Fibroblast of skin of scalp (primary cell): ENCODE data around the gene OR4D11. TPM values are rescaled to one million over a fixed set of nuclear protein-coding genes. Genes with fewer than 3 reads are reported as not detected.
"Not testable (repeated sequence)": the region's sequence is repeated elsewhere in the genome, so short reads cannot be mapped to it uniquely, and the experiment has no call there.

Source experiments
- DNase-seq: peaks from one replicate; pipeline ENCODE4 v3.0.0-alpha.2; 2013
- polyA plus RNA-seq, 2 experiments: library from polyadenylated mRNA; unstranded; fragments of 120-200 nt; gene quantifications; one replicate each; pipeline ENCODE4 v1.2.1, GENCODE V29; 2013; ENCODE audit not compliant: insufficient read length in 2 of 2

Gene OR4D11
- not detected for polyA plus RNA-seq (2013, experiment 1 of 2; ENCODE audit: insufficient read length)
- not detected for polyA plus RNA-seq (2013, experiment 2 of 2; ENCODE audit: insufficient read length)

DNA sequence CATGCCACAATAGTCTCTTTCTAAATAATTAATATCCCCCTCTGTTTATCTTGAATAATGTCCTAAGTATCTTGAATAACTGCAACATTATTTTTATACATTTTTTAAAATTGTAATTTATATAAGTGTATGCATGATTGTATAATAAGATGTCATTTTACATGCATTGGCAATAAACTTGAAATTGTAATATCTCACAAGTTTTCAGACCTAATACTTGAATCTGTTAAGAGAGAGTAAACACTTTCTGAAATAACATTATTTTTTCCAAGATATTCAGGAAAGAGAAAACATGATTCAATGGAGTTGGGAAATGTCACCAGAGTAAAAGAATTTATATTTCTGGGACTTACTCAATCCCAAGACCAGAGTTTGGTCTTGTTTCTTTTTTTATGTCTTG lies at the start of gene OR4D11:
Gene OR4D11 (plus strand): TSS at position 301 of the 400 bp plus-strand sequence. CDS start 0 bp downstream, at position 301.
- DNase-seq = no peak

DNA sequence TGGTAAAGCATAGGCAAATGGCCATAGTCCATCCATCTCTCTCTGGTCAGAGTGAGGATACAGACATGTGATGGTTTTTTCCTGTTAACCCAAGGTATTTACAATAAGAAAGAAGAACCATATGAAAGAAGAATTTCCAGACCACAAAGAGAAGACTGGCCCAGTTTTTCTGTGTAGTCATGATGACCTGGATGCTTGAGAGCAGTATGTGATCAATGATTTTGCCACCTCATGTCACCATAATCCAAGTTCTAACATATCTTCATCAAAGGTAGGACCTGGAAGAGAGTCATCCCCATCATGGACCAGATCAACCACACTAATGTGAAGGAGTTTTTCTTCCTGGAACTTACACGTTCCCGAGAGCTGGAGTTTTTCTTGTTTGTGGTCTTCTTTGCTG lies 46.7 kb upstream of the OR4D11 start, which contains the start of gene OR4D6:
Gene OR4D6 (plus strand): TSS at position 301 of the 400 bp plus-strand sequence. CDS start 0 bp downstream, at position 301.
- no peak for DNase-seq

DNA sequence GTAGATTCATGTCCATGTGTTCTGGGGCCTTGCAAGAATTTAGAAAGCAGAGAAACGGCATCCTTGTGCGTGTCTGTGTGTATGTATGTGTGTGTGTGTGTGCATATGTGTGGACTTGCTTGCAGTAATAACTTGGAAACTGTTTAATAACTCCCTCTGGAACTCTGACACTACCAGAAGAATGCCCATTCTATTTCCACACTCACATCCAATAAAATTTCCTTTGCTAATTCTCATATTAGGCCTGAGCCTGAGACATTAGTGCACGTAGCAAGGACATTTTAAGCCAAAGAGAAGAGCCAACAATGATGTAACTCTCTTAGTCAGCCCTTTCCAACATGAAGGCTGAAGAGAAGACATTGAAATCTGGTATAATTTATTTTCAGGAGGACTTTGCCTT lies 43.5 kb upstream of the OR4D11 start:
- no peak for DNase-seq

DNA sequence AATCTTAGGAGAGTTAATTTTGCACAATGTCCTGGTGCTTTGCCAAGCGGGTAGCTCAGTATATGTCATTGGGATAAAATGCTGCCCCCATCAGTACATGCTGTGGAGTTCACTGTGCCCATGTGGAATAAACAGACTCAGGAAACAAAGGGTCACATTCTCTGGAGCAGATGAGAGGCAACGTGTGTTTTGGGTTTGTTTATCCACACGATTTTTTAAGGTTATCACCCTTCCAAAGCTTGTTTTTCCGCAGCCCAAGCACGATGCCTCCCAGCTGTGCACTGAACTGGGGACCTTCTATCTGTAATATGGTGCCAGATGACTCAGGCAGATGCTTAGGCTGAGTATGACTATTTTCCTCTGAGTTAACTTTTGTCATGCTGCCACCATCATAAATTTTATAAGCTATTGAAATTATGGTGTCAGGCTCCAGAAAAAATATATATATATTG lies 40.2 kb upstream of the OR4D11 start:
- no peak for DNase-seq

DNA sequence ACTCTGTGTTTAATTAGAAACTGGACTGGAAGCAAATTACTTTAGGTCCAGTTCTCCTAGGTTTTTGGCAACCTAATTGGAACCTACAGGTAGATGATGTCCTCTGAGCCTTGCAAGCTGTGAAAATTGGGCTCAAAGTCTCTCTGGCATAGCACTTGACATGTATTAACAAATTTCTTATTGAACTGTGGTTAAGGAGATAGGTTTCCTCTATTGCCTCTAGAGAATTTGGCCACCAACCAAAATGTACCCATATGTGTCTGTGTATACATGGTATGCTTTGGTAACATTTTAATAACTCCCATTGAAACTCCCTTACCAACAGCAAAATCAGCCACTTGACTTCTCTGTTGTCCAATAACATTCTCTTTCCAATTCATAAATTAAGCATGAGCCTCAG lies 30.4 kb upstream of the OR4D11 start, which contains the start of gene OR4D10:
Gene OR4D10 (plus strand): TSS at position 301 of the 400 bp plus-strand sequence. CDS start 4,115 bp downstream, outside the sequence.
- DNase-seq = no peak

DNA sequence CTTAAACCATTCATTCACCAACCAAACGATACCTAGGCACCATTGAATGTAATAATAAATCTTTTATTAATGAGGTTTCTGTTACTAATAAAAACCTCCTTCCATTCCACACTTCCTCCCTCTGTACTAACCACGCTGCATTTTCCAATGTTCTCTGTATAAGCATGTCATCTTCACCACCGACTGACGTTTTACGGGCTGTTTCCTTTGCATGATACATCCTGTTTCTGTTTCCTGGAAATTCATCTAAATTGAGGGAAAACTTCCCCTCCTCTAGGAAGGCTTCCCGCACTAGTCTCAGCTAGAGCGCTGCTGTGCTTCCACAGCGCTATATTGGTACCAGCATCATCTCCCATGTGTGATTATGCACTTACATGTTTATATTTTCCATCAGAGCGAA lies 28.2 kb upstream of the OR4D11 start:
- no peak for DNase-seq

DNA sequence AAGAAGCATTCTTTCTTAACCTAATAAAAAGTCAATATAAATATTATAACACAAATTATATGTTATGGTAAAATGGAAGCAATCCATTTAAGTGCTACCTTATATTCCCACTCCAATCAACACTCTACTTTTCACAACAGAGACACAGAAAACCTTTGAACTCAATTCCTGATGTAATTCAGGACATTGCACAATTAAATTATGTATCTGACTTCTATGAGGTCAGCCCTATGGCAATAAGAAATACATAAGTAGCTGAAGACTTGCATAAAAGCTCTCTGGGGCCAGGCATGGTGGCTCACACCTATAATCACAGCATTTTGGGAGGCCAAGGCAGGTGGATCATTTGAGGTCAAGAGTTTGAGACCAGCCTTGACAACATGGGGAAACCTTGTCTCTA lies 23.5 kb upstream of the OR4D11 start:
- DNase-seq = no peak

DNA sequence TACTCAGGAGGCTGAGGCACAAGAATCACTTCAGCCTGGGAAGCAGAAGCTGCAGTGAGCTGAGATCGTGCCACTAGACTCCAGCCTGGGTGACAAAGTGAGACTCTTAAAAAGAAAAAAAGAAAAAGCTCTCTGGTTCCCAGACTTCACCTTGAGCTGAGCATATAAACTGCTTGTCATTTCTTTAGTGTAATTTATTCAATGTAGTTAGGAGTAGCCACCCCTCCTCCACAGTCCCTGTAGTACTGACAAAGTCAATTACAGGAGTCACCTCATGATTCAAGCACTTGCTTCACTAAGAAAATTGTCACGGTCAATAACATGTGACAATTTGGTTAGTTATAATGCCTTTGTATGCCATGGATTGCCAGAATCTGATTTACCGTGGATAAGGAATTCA lies 23.0 kb upstream of the OR4D11 start:
- no peak for DNase-seq

DNA sequence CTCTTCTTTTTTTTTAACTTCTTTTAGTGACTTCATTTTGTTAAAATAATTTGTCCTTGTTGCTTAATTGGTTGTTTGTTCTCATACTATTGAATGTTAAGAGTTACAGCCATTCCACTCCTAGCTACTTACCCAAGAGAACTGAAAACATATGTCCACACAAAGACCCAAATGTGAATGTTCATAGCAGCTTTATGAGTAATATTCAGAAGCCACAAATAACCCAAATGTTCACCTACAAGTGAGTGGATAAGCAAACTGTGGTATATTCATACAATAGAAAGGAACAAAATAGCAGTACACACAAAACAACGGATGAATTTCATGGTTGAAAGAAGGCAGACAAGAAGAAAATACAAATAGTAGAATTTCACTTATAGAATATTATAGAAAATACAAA lies 1.4 kb upstream of the OR4D11 start:
- DNase-seq = no peak

DNA sequence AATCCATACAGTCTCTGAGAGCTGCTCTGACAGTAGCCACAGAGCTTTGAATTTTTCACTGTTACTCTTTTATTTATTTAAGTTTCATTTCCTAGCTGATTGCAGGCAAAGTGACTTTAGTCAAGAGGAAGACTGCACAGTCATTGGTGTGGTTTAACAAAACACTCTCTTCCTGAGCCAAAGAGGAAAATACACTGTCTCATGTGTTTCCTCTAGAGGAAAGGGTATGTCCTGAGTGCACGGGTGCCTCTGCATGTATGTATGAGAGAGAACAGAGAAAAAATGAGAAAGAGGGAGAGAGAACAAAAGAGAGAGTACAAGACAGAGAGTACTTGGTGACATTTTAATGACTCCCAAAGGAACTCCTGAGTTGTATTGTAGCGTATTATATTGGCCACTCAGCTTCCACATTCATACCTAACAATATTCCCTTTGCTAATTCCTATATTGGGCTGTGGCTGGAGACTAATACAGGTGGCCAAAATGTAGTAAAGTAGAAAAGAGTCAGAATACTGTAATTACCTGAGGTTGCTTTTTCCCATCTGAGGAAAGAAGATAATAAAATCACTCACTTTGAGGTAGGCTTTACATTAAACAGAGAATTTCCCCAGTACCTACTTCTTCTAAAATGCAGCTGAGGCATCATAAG lies 7.7 kb downstream of the OR4D11 start, which contains the start of gene OR4D9:
Gene OR4D9 (plus strand): TSS at position 599 of the 649 bp plus-strand sequence. CDS start 3,374 bp downstream, outside the sequence.
- no peak for DNase-seq

DNA sequence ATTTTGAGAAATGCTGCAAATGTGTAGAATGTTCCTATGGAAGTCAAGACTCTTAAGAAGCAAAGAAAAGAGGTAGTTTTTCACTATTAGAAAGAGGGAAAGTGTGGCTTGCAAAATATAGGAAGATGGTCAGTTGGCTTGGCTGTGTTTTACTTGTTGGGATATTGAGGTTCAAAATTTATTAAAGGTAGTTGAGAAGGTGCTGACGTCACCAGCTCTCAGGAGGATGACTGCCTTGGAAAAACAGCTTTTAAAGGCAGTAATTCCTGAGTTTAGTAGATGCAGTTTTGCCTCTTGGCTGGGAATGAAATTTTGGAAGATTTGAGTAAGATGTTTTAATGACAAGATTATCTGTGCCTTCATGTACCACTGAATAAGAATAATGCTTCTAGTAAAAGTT lies 8.3 kb downstream of the OR4D11 start:
- no peak for DNase-seq

DNA sequence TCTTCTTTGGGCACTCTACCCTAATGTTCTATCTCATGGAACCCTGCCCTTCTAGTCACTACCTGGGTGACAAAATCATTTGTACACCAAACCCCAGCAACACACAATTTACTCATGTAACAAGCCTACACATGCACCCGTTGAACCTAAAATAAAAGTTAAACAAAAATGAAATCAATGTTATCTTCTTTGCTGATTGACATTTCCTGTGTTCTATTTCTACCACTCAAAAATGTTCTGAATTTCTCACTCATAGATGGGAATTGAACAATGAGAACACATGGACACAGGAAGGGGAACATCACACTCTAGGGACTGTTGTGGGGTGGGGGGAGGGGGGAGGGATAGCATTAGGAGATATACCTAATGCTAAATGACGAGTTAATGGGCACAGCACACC lies 16.8 kb downstream of the OR4D11 start:
- DNase-seq = not testable (repeated sequence)

DNA sequence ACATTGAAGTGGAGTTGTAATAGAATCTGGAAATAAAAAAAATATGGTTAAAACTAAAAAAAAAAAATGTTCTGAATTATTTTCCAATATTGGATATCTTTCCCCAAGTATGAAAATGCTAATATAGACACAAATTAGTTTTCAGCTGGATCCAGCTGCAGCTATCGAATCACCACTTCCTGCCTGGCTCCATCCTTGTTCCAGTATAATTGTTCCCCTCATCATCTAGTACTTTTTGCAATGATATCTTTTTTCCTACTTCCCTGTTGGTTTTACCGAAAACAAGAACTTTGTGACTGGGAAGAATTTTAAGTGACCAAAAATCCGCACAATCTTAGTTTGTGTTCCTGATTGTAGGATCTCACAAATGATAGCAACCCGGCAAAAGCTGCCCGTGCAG lies 17.4 kb downstream of the OR4D11 start:
- no peak for DNase-seq

DNA sequence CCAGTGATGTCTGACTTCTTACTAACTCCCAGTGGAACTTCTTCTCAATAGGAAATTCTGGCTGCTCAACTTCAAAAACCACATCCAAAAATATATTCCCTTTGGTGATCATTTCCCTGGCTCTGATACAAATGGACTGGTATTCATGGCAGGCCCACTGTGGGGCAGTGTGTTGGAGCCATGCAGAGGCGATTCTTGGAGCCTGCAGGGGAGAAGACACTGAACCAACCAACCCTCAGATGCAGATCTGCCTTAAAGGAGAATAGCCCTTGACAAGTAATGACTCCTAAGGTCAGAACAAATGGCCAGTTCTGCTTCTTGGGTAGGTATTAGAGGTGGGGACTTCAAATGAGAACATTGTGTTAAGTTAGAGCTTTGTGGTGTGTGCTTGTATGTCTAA lies 20.2 kb downstream of the OR4D11 start:
- DNase-seq = no peak

DNA sequence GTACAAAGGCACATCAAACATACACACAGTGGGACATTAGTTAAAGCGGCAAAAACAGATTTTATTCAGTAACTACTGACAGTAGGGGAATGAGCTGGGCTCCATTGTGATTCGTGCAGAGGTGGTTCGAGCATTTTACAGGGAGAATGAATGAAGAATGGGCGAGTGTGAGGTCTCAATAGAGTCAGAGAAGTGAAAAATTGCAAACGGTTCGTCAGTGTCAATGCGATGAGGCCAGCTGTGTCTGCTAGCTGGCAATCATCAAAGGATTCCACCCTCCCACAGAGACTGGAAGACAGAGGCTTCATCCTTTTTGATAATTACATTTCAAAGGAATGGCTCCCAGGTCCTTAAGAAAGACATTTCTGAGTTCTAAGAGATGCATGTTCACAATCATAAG lies 25.3 kb downstream of the OR4D11 start:
- DNase-seq = no peak

DNA sequence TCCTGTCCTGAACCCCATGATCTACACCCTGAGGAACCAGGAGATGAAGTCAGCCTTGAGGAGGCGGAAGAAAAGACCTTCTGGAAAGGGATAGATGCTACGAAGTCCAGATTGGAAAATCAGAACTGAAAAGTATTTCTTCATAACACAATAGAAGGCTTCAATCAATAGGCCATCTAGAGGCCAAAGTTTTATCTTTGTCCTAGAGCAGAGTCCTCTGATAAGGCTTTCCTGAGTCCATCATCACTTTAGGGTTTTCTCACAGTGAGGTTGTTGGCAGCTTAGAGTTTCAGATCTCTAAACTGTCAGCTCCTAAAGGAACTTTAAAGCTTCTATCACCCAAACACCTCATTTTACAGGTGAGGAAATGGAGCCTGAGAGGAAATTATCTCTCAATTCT lies 29.2 kb downstream of the OR4D11 start:
- no peak for DNase-seq

DNA sequence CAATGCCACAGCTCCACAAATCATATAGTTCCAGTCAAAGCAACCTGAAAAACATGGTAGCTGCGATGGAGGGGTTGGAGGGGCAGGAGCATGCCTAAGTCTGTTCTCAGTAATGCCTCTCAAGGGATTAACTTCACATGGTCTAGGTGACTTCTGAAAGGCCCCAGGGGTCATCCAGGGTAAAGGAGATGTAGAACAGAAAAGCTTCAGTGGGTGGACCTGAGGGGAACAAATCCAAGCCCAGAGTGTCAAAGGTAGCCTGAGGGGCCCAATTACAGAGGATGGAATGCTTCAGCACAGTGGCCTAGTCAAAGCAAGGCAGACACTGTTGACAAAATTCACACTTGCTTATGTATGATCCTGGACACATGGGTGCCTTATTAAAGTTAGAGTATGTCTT lies 31.3 kb downstream of the OR4D11 start:
- no peak for DNase-seq

DNA sequence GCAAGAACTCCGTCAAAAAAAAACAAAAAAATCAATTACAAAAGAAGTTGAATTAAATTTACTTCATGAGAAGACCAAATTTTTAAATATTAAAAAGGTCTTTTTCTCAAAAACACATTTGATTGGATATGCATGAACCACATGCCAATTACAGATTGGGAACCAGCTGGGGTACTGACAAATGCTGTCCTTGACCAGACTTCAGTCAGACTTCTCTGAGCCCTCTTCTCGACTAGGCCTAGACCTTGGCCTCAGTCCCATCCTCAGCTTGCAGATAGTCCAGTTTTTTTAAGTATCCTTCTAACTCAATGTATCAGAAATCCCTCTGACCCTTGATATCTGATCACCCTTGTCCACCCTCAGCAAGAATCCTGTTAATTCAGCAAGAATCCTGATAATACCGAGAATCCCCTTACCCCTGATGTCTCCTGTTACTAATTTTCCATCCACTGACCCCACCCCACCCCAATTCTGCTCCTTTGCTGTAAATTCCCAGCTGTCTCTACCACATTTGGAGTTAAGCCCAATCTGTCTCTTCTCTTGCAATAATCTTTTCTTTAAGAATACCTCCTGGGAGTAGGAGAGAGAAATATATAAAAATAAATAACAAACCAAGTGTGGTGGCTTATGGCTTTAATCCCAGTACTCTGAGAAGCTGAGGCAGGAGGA lies 38.9 kb downstream of the OR4D11 start:
- no peak for DNase-seq

DNA sequence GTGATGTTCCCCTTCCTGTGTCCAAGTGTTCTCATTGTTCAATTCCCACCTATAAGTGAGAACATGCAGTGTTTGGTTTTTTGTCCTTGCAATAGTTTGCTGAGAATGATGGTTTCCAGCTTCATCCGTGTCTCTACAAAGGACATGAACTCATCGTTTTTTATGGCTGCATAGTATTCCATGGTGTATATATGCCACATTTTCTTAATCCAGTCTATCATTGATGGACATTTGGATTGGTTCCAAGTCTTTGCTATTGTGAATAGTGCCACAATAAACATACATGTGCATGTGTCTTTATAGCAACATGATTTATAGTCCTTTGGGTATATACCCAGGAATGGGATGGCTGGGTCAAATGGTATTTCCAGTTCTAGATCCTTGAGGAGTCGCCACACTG lies 40.3 kb downstream of the OR4D11 start:
- DNase-seq = not testable (repeated sequence)

DNA sequence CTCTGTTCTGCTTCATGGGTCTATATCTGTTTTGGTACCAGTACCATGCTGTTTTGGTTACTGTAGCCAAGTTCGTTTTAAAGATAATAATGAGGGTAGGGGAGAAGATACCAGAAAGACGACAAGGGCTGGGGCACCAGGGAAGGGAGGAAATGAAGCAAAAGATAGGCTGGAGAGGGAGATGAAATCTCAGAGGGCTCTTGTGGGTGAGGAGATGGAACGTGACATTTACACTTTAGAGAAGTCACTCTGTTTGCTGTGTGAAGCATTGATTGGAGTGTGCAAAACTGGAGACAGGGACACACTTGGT lies 41.4 kb downstream of the OR4D11 start:
- DNase-seq = no peak

DNA sequence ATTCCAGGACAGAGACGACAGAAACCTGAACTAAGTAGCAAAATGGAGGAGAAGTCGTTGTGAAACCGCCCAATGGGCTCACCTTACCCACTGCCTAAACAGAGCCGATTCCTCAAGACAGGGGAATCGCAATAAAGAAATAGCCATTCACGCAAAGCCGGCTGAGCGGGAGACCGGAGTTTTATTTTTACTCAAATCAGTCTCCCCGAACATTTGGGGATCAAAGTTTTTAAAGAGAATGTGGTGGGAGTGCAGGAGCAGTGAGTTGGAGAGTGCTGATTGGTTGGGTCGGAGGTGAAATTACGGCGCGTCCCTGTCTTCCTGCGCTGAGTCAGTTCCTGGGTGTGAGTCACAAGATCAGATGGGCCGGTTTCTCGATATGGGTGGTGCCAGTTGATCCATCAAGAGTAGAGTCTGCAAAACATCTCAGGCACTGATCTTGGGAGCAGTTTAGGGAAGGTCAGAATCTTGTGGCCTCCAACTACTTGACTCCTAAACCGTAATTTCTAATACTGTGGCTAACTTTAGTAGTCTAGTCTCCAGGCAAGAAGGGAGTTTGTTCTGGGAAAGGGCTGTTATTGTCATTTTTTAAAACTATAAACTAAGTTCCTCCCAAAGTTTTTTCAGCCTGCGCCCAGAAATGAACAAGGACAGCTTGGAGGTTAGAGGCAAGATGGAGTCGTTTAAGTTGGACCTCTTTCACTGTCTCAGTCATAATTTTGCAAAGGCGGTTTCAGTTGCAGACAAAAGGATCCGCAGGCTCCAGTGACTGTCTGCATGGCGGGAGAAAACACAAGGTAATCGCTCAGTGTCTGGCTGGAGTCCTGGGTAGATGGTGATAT lies 42.0 kb downstream of the OR4D11 start:
- no peak for DNase-seq

DNA sequence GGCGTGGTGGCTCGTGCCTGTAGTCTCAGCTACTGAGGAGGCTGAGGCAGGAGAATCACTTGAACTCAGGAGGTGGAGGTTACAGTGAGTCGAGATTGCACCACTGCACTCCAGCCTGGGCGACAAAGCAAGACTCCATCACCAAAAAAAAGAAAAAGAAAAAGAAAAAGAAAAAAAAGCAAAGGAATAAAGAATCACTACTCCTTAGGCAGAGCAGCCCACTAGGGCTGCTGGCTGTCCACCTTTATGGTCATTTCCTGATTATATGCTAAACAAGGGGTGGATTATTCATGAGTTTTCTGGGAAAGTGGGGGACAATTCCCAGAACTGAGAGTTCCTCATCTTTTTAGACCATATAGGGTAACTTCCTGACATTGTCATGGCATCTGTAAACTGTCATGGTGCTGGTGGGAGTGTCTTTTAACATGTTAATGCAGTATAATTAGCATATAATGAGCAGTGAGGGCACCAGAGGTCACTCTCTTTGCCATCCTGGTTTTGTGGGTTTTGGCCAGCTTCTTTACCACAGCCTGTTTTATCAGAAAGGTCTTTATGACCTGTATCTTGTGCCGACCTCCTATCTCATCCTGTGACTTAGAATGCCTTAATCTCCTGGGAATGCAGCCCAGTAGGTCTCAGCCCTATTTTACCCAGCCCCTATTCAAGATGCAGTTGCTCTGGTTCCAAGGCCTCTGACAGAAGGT lies 44.4 kb downstream of the OR4D11 start:
- DNase-seq = not testable (repeated sequence)

DNA sequence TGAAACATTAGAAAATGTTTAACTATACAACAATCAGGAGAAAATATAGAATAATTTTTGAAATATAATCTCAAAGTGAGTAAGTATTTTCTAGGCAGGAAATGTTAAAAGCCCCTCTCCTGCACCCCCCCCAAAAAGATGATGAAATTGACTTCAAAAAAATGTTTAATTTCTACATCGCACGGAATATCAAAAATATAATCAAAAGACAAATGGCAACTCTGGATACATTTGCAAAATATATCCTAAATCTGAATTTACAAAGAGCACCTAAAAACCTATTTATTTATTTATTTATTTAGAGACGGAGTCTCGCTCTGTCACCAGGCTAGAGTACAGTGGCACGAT lies 44.9 kb downstream of the OR4D11 start:
- DNase-seq = no peak
